GM21529 (cell line): Measurements from ENCODE around the gene PRKCB.

Experiments
- ATAC-seq: cut with Tn5 transposase; IDR thresholded peaks from one replicate; pipeline ENCODE4 v1.9.1; 2021; ENCODE audit not compliant: unreplicated experiment

The PRKCB gene

DNA sequence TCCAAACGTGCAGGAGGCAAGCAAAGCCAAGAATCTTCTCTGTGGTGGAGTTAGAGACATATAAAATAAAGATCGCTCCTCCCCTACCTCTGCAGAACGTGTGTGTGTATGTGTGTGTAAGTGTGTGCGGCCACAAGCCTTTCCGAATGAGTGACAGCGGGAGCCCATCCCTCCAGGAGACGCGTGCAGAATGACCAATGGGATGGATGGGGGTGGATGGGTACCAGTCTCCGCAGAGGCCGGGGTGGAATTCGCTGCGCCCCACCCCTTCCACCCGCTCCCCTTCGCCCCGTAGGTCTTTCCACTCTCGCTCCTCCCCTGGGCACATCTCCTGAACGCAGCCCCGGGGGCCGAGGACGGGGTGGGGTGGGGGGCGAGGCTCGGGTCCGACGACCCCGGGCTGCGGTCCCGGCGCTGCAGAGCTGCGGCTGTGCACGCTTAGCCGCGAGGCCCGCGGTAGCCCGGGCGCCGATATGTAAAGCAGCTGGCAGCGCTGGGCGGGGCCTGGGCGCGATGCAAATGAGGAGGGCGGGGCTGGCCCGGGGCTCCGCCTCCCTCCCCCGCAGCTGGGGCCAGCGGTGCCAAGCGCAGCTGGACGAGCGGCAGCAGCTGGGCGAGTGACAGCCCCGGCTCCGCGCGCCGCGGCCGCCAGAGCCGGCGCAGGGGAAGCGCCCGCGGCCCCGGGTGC, at the start of gene PRKCB:
TSS of gene PRKCB (plus strand) at position 594 of the 688 bp plus-strand sequence.
- peak; percentile 75 for ATAC-seq

DNA sequence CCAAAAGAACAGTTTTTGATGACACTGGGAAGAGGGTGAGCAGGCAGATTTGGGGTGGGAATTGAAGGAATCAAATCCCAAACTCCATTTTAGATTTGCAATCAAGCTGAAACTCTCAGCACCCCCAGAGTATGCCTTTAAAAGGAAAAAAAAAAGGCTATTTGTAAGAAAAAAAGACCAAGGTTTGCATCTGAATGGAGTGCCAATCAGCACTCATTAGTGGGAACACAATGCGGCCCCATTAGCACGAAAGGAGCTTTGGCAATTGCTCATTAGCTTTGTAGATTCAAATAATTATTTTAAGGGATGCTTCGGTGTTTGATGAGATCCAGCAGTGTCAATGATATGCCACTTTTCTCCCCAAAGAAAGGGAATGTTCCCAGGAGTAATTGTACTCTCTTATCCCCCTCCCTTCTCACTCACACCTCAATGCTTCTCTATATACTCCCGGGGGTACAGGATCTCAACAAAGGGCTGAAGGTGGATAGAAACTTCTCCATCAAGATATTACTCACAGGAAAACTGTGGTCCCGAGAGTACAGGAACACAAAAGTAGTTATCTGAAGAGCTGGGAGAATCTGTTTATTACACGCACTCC, 48.7 kb upstream of the PRKCB start:
- no peak for ATAC-seq

- no peak for ATAC-seq
Observed at GRCh38 chr16:23788685-23789084, 47.1 kb upstream of the PRKCB start.

- no peak for ATAC-seq
Observed at GRCh38 chr16:23795378-23795777, 40.4 kb upstream of the PRKCB start.

GRCh38 chr16:23796941-23797340, 38.8 kb upstream of the PRKCB start:
- ATAC-seq = no peak

- ATAC-seq = no peak
Observed at GRCh38 chr16:23801378-23801777, 34.4 kb upstream of the PRKCB start.

GRCh38 chr16:23802776-23803175, 33.0 kb upstream of the PRKCB start:
- ATAC-seq = no peak

DNA sequence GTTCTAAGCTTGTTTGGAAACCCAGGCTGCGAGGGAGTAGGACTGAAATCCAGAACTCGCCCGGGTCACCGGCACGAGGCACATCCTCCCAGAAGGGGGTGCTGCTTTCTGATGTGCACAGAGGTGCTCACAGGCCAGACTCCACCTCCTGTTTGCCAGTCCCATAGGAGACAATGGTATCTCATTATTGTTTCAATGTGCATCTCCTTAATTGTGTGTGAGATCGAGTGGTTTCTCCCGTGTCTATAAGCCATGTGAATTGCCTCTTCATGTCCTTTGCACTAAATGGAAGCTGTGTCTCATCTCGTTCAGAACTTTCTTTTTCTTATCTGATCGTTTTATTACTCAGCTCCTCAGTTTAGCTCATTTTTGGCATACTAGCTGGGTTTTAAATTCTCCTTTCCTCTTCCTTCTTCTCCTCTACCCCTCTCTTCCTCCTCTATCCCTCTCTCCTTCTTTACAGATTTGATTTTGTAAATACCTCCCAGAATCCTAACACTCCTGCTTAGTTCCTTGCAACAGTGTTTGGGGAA, 32.1 kb upstream of the PRKCB start:
- peak; percentile 74 for ATAC-seq

GRCh38 chr16:23807028-23807427, 28.8 kb upstream of the PRKCB start:
- ATAC-seq = no peak

DNA sequence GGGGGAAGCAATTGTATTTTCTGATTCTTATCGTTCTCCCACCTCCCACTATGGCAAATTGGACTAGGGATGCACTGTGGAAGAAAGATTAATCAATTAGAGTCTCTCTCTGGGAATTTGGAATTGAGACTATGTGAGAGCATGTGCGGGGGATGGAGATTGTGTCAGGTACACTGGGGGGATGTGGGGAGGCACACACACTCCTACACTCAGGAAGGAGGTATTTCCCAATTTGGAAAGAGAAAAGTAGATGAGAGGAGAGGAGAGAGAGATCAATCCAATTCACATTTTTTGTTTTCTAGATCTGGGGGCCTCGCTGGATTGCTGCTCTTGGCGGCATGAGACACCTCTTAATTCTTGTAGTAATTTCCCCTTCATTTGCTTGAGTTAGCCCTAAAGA, 14.3 kb upstream of the PRKCB start:
- no peak for ATAC-seq

DNA sequence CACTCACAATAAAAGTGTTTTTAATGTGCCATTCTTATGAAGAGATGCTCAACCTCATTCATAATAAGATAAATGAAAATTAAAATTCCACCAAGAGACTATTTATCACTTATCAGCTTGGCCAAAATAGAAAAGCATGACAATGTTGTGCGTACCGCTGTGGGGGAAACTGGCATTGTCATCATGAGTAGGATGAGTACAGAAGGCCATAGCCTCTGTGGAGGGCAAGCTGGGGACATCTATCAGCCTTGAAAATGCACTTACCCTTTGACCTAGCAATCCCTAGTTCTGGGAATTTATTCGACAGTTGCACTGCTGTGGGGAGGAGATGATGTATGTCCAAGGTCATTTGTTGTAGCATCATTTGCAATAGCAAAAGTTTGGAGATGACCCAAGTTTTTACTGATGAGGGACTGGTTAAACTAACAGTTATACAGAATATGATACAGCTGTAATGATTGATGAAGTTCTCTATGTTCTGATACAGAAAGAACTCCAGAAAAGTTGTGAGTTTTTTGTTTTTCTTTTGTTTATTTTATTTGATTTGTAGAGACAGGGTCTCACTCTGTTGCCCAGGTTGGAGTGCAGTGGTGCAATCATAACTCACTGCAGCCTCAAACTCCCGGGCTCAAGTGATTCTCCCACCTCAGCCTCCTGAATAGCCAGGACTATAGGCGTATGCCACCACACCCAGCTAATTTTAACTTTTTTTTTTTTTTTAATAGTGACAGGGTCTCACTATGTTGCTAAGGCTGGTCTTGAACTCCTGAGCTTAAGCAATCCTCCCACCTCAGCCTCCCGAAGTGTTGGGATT, 13.7 kb upstream of the PRKCB start:
- ATAC-seq = no peak

DNA sequence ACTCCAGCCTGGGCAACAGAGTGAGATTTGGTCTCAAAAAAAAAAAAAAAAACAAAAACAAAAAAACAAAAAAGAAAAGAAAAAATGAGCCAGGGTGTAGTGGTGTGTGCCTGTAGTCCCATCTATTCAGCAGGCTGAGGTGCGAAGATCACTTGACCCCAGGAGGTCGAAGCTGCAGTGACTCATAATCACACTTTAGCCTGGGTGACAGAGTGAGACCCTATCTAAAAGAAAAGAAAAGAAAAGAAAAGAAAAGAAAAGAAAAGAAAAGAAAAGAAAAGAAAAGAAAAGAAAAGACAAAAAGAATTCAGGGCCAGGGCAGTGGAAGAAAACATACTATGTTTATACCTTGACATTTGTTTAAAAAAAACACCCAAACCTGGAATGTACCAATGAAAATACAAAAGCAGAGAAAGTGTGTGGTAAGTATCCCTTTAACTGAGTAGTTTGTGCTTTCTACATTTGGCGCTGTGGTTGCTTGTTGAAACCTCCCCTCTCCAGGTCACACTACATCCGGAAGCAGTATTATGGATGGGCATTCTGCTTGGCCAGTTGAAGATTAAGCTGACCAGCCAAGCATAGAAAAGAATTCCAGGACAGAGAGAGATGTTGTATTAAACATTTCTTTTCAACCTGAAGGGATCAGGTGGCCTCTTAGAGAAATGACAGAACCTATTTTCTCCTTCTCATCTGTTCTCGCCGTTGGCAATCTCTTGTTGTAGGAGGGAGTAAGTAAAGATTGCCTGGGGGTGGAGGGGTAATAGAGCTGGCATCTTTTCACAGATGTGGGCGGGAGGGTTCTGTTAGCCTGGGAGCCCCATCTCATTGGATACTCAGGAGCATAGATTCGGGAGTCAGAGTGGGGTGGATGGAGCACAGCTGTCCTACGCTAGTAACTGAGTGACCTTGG, 12.1 kb upstream of the PRKCB start:
- no peak for ATAC-seq

DNA sequence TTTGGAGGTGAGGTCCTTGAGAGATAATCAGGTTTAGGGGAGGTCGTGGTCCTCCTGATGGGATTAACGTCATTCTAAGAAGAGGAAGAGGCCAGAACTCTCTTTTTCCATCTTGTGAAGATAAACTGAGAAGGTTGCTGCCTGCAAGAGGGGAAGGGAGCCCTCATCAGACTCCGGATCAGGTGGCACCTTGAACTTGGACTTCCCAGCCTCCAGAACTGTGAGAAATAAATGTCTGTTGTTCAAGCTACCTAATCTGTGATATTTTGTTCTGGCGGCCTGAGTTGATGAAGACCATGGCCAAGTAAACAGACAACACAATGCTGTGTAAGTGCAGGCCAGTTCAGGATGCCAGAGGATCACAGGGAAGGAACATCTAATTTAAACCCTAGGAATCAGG, 10.9 kb upstream of the PRKCB start:
- ATAC-seq = no peak

DNA sequence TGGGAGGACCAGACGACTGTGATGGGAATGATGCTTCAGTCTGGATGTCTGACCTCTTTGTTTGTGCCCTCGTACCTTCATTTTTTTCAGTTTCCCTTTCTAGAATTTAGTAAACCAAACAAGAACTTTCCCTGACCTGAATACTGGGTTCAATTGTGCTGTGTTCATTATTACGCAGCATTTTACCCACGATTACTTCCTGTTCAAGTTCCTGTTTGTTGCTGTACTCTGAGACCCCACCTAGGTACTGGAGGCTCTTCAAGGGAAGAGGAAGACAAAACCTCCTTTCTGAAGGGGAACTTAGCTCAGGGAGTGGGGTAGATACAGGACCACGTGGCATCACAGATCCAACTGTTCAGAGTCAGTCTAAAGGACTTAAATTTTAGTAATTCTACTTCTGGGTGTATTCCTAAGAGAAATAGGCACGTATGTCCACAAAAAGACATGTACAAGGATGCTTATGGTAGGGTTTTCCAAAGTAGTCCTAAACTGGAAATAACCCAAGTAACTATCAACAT, 9.2 kb upstream of the PRKCB start:
- ATAC-seq = peak; percentile 79

GRCh38 chr16:23827057-23827456, 8.7 kb upstream of the PRKCB start:
- ATAC-seq = no peak

- no peak for ATAC-seq
Observed at GRCh38 chr16:23829454-23829853, 6.3 kb upstream of the PRKCB start.

GRCh38 chr16:23830276-23830675, 5.5 kb upstream of the PRKCB start:
- no peak for ATAC-seq

GRCh38 chr16:23832882-23833281, 2.9 kb upstream of the PRKCB start:
- ATAC-seq = no peak

- no peak for ATAC-seq
Observed at GRCh38 chr16:23833504-23833903, 2.3 kb upstream of the PRKCB start.

DNA sequence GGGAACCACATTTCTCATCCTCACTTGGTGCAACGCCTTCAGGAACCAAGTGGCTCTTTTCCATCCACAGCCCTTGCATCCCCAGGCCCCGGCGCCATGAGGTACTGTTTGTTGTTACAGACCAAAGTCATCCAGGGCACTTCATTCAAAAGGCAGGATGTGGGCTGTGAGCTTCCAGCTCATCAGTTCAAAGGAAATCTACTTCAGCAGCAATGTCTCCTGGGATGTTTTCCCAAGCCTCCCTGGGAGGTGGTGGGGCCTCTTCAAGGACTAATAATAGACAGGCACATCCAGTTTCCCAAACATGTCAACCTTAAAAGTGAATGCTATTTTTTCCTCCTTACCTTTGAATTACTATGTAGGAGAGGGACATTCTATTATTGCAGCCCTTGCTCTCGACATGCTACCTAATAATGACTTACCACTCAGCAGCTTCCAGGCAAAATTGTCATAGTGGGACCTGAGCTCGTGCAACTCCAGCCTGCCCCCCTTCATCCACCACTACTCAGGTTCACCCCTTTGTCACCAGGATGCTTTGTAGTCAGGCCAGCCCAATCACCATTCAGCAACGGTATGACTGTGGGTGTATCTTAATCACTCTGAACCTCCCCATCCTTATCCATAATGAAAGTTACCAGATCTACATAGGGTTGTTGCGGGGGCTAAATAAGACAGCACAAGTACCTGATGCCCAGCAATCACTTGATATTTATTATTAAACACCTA, 1.7 kb upstream of the PRKCB start:
- no peak for ATAC-seq
